ENCODE data around the gene ACOT8. TPM values are rescaled to one million over a fixed set of nuclear protein-coding genes. Genes with fewer than 3 reads are reported as not detected.
"Not testable (repeated sequence)": the region's sequence is repeated elsewhere in the genome, so short reads cannot be mapped to it uniquely, and the experiment has no call there.

The ACOT8 gene
- total RNA-seq, 1 experiment from 2014 or later, result 31.0 TPM

DNA sequence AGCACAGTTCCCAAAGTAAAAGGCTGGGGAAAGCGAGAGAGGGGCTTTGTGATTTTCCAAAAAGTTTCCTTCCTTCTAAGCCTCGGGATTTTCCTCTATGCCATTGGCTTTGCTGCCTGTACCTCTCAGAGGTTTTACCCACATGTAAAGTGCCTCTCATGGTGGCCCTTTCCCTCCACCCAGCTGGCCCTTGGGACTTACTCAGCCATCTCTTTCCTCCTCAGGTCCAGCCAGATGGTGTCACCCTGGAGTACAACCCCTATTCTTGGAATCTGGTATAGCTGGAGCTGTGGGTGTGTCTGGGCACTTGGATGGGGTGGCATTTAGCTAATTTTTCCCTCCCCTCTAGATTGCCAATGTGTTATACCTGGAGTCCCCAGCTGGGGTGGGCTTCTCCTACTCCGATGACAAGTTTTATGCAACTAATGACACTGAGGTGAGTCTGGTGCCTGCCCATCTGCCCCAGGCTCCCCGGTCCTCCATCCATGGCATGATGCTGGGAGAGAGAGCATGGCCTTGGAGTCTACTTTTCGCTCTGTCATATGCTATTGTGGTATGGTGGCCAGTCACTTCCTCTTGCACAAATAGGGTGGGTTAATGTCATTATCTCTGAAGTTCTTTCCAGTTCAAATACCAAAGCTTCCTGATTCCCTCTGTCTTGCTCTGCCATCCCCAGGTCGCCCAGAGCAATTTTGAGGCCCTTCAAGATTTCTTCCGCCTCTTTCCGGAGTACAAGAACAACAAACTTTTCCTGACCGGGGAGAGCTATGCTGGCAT lies 35.0 kb upstream of the ACOT8 start:
- Histone ChIP-seq H3K4me3 (peak overlapping the region; percentile 89), H3K27ac (peak overlapping the region; percentile 84; the same call in 1 of the 2 replicates), H3K9me3 (replicated peaks) (no peaks in the 10 kb centered on the region), H3K36me3 (peaks cover 25% of the 10 kb centered on the region), H3K27me3 (no peaks in the 10 kb centered on the region), H3K4me1 (peaks cover 35% of the 10 kb centered on the region)
- DNase-seq, result peak in 1 of 2 experiments; percentile 22

DNA sequence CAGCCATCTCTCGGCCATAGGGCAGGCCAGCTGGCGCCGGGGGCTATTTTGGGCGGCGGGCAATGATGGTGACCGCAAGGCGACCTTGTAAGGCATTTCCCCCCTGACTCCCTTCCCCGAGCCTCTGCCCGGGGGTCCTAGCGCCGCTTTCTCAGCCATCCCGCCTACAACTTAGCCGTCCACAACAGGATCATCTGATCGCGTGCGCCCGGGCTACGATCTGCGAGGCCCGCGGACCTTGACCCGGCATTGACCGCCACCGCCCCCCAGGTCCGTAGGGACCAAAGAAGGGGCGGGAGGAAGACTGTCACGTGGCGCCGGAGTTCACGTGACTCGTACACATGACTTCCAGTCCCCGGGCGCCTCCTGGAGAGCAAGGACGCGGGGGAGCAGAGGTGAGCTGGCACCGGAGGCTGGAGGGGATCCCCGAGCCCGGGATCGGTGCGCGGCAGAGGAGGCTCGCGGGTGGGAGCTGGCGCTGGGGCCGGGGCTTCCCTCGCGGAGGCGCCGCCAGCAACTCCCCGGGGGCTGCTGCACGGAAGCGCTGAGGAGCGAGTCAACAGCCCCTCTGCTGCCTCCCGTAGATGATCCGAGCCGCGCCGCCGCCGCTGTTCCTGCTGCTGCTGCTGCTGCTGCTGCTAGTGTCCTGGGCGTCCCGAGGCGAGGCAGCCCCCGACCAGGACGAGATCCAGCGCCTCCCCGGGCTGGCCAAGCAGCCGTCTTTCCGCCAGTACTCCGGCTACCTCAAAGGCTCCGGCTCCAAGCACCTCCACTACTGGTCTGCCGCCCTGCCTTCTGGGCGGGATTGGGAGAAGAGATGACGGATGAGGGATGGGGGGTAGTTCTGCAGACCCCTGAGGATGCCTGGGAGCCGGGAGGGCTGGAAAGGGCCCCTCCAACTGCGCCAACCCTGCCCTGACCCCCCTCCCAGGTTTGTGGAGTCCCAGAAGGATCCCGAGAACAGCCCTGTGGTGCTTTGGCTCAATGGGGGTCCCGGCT lies 34.1 kb upstream of the ACOT8 start, which contains the start of the genes CTSA and NEURL2:
CTSA (plus strand) TSS at position 351 of the 999 bp plus-strand sequence; CDS start at position 585, 234 bp downstream.
NEURL2 (minus strand) TSS at position 224 of the 999 bp plus-strand sequence; CDS start at position 7, 217 bp downstream.
- Histone ChIP-seq H3K9me3 (replicated peaks) (no peaks in the 10 kb centered on the region), H3K27me3 (no peaks in the 10 kb centered on the region), H3K4me3 (peak within 1 kb of the TSS; percentile 89), H3K27ac (peak within 1 kb of the TSS; percentile 84), H3K36me3 (peaks cover 18% of the 10 kb centered on the region), H3K4me1 (peaks cover 35% of the 10 kb centered on the region)
- DNase-seq, result peak; percentile 98 to 99

DNA sequence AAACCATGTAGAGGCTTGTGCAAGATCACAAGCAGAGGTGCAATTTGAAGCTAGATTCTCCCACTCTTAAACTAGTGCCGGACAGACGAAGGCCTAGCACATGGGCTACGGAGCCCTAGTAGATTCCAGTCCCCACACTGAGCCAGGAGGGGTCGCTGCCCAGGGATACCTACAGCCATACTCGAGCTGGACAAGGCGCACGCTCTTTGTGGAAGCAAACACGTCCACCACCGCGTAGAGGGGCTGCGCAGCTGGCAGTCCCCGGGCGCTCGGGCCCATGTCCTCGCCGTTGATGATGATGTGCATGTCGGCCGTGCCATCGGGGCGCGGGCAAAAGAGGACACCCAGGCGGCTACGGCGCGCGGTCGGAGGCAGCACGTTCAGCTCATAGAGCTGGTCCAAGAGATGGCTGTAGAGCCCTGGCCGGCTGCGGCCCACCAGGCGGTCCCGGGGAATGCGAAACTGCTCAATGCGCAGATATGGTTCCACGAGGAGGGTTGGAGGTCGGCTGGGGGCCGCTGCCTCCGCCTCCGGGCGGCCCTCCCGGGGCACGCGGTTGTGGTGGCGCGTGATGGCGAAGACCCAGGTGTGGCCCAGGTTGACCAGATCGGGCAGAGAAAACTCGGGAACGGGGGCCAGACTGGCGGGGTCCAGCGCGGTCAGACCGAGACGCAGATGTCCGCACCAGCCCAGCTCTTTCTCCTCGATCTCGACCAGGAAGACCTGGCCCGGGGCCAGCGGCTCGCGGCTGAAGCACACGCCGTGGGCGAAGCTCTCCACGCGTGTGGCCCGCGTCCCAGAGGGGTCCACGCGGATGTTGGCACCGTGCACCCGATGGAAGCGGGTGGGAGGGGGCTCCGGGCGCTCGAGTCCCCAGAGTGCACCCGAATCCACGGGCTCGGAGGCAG lies 33.1 kb upstream of the ACOT8 start:
- Histone ChIP-seq H3K27ac (peak overlapping the region; percentile 84), H3K4me3 (peak overlapping the region; percentile 89), H3K27me3 (no peaks in the 10 kb centered on the region), H3K9me3 (replicated peaks) (no peaks in the 10 kb centered on the region), H3K36me3 (peaks cover 10% of the 10 kb centered on the region), H3K4me1 (peaks cover 34% of the 10 kb centered on the region)
- peak; percentile 82 to 84 for DNase-seq

DNA sequence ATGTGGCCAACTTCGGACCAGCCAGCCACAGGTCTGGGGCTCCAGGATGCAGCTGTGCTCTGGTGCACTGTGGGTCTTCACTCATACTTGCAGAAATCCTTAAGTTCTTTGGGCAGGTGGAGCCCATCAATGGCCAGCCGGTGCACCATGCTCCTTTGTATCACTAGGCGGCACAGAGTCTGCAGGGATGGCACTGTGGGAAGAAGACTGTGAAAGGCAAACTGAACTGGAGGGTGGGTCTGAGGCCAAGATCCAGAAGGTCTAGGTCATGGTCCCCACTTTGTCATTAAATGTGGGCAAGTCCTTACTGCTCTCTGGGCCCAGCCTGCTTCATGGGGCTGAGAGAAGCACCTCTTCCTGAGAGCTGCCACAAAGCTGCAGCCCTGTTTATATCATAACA lies 31.5 kb upstream of the ACOT8 start:
- Histone ChIP-seq H3K4me3 (no peak overlapping the region), H3K36me3 (peaks cover 8% of the 10 kb centered on the region; the same call in 1 of the 2 replicates), H3K4me1 (peaks cover 24% of the 10 kb centered on the region), H3K27me3 (no peaks in the 10 kb centered on the region), H3K27ac (no peak overlapping the region), H3K9me3 (replicated peaks) (no peaks in the 10 kb centered on the region)
- no peak for DNase-seq

DNA sequence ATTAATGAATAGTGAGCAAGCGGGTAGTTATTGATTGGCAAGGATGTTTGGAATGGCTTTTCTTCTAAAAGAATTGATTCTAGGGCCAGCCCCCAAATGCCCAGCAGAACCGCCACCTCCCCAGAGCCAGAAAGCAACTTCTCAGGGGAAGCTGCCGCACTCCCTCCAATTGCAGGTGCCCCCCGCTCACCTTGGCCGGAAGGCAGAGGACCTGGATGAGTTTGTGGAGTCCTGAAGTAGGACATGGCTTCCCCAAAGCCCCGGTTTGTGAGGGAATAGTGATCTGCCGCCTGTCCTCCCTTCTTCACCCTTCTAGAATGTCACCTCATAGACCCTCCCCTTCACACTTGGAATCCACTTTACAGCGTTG lies 30.1 kb upstream of the ACOT8 start, which contains the start of gene SPATA25:
SPATA25 (minus strand) TSS at position 277 of the 370 bp plus-strand sequence; CDS start at position 245, 32 bp downstream.
- H3K4me1 ChIP-seq, result peaks cover 13% of the 10 kb centered on the region
- no peaks in the 10 kb centered on the region for H3K27me3 ChIP-seq
- H3K9me3 ChIP-seq (replicated peaks), result no peaks in the 10 kb centered on the region
- DNase-seq, result no peak
- no peak within 1 kb of the TSS for H3K4me3 ChIP-seq
- no peak within 1 kb of the TSS for H3K27ac ChIP-seq
- H3K36me3 ChIP-seq, result peaks cover 17% of the 10 kb centered on the region

DNA sequence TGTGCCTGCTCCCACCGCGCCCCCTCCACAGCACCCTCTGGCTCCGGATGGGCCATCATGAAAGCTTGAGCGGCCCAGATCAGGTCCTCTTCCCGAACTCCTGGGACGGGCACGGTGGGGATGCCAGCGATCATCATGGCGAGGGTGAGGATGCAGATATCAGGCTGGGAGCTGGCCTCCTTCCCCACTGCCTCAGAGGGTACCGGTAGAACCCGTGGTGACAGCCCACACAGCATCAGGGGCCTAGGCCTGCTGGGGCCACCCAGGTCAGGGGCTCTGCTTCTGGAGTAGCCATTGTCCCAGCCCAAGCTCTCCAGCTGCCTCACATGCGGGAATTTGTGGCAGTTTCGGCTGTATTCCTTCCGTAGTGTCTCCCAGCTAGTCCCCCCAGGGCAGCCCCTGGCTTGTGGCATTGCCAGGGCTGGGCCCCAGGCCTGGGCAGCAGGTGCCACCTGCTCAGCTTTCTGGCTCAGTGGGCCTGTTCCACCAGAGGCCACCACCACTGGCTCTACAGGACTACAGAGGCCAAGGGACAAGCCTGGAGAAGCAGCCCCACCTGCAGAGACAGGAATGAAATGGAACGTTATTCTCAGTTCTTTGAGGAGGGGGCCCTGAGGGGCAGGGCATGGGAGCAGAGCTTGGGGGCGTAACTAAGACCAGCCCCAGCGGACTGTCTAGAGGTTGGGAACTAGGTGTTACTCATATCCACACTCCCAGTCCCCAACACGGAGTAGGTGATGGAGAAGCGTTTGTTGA lies 29.6 kb upstream of the ACOT8 start:
- Histone ChIP-seq H3K36me3 (peaks cover 17% of the 10 kb centered on the region), H3K4me1 (peaks cover 10% of the 10 kb centered on the region), H3K9me3 (replicated peaks) (no peaks in the 10 kb centered on the region), H3K27me3 (no peaks in the 10 kb centered on the region), H3K27ac (no peak overlapping the region), H3K4me3 (no peak overlapping the region)
- DNase-seq, result no peak

DNA sequence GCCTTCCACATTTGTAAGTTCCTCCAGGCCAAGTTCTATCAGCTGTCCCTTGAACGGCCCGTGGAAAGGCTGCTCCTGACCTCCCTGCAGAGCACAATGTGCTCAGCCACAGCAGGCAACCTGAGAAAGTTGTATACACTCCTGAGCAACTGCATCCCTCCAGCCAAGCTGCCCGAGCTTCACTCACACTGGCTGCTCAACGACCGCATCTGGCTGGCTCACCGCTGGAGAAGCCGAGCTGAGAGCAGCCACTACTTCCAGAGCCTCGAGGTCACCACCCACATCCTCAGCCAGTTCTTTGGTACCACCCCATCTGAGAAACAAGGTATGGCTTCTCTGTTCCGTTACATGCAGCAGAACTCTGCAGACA lies 25.9 kb upstream of the ACOT8 start:
- Histone ChIP-seq H3K4me3 (no peak overlapping the region), H3K9me3 (replicated peaks) (no peaks in the 10 kb centered on the region), H3K27ac (no peak overlapping the region), H3K27me3 (no peaks in the 10 kb centered on the region), H3K4me1 (peaks cover 9% of the 10 kb centered on the region), H3K36me3 (peaks cover 17% of the 10 kb centered on the region)
- DNase-seq, result no peak

DNA sequence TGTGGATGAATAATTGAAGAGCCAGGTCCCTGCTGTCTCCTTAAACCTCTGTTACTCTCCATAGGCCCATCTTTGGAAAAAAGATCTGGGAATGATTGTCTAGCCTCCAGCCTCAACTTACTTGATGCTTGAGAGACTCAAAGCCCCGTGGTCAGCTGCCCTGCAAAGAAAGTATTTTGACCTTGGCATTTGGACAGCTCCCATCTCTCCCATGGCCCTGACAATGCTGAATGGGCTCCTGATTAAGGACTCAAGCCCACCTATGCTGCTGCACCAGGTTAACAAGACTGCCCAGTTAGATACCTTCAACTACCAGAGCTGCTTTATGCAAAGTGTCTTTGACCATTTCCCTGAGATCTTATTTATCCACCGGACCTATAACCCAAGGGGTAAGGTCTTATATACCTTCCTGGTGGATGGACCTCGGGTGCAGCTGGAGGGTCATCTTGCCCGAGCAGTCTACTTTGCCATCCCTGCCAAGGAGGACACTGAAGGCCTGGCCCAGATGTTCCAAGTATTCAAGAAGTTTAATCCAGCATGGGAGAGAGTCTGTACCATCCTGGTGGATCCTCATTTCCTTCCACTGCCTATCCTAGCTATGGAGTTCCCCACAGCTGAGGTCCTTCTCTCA lies 25.4 kb upstream of the ACOT8 start:
- DNase-seq, result no peak
- peaks cover 9% of the 10 kb centered on the region for H3K4me1 ChIP-seq
- no peak overlapping the region for H3K27ac ChIP-seq
- no peaks in the 10 kb centered on the region for H3K9me3 ChIP-seq (replicated peaks)
- H3K27me3 ChIP-seq, result no peaks in the 10 kb centered on the region
- no peak overlapping the region for H3K4me3 ChIP-seq
- peaks cover 15% of the 10 kb centered on the region for H3K36me3 ChIP-seq

DNA sequence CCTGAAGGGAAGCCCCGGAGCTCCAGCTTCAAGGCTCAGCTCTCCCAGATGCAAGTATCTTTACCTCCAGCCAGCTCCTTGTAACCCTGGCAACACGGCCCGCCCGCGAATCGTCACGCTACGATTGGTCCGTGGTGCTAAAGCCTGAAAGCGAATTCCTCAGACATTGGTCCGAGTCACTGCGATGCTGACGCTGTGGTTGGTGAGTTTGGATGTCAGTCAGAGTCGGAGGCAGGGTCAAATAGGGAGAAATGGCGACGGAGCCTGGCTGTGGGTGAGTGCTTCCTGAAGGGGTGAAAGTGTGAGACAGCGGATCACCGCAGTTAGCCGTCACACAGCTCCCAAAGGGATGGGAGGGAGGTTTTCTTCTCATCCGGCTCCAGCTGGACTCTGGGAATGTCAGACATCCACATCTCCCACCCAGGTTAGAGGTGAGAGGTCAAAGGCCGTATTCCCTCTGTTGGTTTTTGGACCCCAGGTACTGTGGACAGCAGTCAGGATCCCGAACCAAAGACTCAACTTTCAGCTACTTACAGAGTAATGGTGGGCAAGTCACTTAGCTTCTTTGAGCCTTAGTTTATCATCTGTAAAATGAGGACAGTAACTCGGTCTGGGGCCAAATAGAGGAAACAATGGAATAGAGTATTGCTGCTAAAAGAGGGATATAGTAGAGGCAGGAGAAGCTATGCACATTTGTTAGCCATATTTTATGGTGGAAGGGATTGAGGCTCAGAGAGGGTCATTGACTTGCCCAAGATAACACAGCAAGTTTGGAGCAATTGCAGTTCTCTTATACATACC lies 24.0 kb upstream of the ACOT8 start, which contains the start of gene ZSWIM1:
ZSWIM1 (plus strand) TSS at position 240 of the 801 bp plus-strand sequence. CDS start 1,366 bp downstream, outside the sequence.
- H3K4me3 ChIP-seq, result peak within 1 kb of the TSS; percentile 68
- DNase-seq, result peak; percentile 100
- H3K27ac ChIP-seq, result peak within 1 kb of the TSS; percentile 43
- peaks cover 9% of the 10 kb centered on the region for H3K4me1 ChIP-seq
- H3K27me3 ChIP-seq, result no peaks in the 10 kb centered on the region
- peaks cover 13% of the 10 kb centered on the region for H3K36me3 ChIP-seq
- no peaks in the 10 kb centered on the region for H3K9me3 ChIP-seq (replicated peaks)

DNA sequence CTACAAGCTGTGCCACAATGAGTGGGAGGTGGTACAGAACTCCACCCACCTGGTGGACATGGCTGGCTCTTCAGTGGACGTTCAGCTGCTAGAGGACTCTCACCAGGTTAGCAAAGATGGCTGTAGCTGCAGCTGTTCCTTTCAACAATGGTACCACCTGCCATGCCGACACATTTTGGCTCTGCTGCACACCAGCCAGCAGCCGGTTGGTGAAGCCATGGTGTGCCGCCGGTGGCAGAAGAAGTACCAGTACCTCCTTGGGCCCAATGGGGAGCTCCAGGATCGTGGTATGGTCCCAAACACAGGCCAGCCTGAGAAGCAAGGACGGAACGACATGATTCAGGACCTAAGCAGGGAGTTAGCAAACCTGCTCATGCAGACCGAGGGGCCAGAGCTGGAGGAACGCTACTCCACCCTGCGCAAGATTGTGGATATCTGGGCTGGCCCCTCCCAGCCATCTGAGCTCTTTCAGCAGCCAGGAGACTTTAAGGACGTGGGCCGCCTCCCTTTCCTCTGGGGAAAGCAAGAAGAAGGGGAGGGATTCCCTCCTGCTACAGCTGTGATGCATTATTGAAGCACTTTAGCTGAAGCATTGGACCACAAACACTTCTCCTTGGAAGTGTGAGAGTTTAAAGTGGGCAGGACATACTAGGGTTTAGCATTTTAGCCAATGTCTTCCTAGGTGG lies 21.0 kb upstream of the ACOT8 start:
- Histone ChIP-seq H3K36me3 (peaks cover 4% of the 10 kb centered on the region), H3K27me3 (no peaks in the 10 kb centered on the region), H3K4me3 (no peak overlapping the region), H3K9me3 (replicated peaks) (no peaks in the 10 kb centered on the region), H3K27ac (no peak overlapping the region), H3K4me1 (no peaks in the 10 kb centered on the region; the same call in 1 of the 2 replicates)
- no peak for DNase-seq

DNA sequence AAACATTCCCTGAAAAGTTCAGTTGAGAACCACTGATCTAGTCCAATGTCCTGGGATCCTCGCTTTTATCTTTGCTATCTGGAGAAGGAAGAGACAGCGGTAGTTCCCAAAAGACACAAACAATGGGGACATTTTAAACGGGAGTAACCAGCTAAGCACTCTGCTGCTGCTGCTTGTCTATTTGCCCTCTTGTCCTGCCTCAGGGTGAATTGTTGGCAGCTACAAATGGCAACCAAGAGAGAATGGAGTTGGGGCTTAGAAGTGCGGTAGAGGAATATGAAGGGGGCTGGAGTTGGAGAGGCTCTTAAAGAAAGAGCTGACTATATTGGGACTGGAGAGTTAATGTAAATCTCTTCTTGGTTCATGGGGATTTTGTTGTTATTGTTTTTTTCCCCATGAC lies 17.4 kb upstream of the ACOT8 start:
- H3K4me3 ChIP-seq, result no peak overlapping the region
- no peak overlapping the region for H3K27ac ChIP-seq
- H3K9me3 ChIP-seq (replicated peaks), result no peaks in the 10 kb centered on the region
- H3K4me1 ChIP-seq, result no peaks in the 10 kb centered on the region
- H3K27me3 ChIP-seq, result no peaks in the 10 kb centered on the region
- H3K36me3 ChIP-seq, result no peaks in the 10 kb centered on the region
- no peak for DNase-seq

DNA sequence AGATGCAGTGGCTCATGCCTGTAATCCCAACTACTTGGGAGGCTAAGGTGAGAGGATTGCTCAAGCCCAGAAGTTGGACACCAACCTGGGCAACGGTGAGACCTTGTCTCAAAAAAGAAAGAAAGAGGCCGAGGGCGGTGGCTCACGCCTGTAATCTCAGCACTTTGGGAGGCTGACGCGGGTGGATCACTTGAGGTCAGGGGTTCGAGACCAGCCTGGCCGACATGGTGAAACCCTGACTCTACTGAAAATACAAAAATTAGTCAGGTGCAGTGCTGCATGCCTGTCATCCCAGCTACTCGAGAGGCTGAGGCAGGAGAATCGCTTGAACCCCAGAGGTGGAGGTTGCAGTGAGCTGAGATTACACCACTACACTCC lies 16.9 kb upstream of the ACOT8 start:
- H3K4me1 ChIP-seq; H3K4me3 ChIP-seq; H3K36me3 ChIP-seq; H3K27me3 ChIP-seq; H3K9me3 ChIP-seq (replicated peaks); DNase-seq; H3K27ac ChIP-seq: not testable (repeated sequence)
